NCI-H2227 (cell line): ENCODE data around the gene SLC16A3.
A peak's percentile ranks its signal among the peaks of the same experiment; 100 is the strongest.

Experiments used
- DNase-seq: peaks from one replicate; lab custom pipeline; 2025; ENCODE audit not compliant: unreplicated experiment; lab: John Stamatoyannopoulos, UW

SLC16A3 gene

DNA sequence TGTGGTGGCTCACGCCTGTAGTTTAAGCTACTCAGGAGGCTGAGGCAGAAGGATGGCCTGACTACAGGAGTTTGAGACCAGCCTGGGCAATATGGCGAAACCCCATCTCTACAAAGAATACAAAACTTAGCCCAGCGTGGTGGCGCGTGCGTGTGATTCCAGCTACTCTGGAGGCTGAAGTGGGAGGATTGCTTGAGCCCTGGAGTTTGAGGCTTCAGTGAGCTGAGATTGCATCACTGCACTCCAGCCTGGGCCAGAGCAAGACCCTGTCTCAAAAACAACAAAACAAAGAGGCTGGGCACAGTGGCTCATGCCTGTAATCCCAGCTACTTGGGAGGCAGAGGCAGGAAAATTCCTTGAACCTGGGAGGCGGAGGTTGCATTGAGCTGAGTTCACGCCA is 51.7 kb downstream of the SLC16A3 start:
- no peak for DNase-seq

DNA sequence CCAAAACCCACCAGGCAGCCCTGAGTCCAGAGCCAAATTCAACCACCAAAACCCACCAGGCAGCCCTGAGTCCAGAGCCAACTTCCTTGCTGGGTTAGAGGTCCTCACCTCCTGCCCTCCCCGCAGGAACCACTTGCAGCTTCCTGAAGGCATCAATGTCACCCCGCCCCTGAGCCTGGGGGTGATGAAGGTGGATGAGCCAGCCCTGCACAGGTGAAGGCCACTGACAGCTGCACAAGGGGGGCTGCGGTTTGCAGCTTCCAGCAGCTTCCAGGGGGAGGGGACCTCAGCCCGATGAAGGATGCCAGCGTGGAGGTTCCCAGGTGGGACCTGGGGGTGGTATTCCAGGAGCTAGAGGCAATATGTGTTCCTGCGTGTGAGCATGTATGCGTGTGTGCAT is 52.2 kb downstream of the SLC16A3 start:
- no peak for DNase-seq

DNA sequence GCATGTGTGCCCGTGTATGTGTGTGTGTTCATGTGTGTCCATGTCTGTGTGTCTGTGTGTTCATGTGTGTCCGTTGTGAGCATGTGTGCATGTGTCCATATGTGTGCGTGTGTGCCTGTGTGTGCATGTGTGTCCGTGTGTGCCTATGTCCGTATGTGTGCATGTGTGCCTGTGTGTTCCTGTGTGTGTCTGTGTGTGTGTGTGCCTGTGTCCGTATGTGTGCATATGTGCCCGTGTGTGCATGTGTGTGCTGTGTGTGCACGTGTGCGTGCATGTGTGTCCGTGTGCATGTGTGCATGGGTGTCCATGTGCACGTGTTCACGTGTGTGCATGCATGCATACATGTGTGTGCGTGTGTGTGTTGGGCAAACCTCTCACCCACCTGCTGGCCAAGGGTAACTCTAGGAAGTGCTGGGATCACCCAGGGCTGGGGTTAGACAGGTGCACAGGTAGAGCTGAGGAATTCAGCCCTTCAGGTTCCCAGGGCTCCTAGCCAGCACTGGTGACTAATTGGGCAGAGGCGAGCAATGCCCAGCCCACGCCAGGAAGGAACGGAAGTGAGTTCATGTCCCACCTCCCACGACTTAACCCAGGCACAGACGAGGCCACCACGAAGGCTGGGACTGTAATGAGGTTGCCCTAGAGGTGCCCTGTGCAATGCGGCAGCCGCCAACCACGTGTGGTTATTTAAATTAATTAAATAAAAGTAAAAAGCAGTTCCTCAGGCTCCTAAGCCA is 52.8 kb downstream of the SLC16A3 start:
- DNase-seq: no peak

DNA sequence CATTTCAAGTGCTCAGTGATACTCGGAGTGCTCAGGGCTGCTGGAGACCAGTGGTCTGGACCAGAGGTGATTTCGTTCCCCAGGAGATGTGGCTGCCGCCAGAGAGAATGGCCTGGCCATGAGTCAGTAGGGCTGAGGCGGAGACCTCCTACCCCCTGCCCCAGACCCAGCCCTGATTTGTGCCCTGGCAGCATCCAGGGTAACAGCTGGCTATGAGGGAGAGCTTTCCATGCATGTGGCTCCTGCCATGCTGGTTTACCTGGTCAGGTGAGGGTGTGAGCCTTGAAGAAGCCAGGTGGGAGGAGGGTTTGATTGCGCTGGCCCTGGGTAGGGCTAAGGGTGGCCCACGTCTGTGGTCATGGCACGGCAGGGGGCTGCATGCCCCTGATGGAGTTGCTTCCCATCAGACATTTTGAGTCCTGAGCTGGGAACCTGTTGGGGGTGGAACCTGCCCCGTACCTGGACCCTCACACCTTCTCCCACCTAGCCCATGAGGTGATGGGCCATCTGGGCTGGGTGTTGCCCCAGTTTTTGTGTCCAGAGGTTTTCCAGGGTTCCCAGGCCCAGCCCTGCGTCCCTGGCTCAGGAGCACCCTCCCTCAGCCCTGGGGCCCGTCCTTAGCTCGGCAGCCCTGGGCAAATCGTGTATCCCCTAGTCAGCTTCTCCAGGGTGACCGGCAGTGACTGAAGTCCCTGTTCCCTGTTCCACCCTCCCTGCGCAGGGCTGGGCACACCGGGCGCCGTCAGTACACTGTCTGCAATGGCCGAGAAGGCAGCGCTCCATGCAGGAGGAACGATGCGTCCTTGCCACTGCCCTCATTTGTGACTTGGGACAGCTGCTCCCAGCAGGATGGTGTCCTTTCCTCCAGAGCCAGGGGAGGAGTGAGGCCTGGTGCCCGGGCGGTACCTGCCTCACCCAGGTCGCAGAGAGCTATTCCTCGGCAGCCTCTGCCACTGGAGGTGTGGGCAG is 53.7 kb downstream of the SLC16A3 start:
- no peak for DNase-seq

DNA sequence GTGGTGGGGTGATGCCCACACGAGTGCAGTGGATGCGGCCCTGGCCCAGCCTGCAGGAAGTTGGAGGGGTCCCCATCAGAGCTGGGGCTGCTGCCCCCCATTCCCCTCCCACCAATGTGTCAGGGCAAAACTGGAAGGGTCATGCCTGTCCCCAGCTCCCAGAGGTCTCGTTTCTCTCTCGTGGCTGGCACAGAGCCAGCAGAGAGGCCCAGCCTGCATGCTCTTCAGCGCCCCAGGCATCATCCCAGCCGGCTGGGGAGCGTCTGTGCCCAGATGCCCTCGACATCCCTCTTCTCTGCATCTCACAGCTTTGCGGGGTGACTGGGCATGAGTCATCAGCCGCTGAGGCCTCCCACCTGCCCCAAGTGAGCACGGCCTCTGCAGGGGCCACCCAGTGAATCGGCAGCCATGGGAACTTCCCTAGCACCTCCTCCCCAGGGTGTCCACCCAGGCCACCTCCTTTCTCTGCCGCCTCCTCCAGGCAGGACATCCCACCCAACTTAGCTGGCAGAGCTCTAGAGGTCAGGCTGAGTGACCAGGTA is 54.4 kb downstream of the SLC16A3 start:
- DNase-seq: peak; percentile 63

DNA sequence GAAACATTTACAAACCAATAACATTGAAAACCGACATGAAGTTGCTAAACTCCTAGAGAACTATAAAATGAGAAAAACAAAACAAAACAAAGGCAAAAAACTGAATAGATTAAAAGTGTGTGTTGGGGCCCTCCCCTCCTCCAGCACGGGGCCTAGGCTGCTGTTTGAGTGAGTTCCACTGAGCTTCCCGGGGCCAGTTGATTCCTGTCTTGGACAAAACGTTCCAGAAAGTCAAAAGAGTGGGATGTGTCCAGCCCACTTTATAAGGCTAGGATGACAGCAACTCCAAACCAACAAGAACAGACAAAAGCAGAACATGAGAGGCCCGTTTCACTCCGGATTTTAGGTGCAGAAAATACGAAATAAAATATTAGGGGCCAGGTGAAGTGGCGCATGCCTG is 56.3 kb downstream of the SLC16A3 start:
- no peak for DNase-seq

DNA sequence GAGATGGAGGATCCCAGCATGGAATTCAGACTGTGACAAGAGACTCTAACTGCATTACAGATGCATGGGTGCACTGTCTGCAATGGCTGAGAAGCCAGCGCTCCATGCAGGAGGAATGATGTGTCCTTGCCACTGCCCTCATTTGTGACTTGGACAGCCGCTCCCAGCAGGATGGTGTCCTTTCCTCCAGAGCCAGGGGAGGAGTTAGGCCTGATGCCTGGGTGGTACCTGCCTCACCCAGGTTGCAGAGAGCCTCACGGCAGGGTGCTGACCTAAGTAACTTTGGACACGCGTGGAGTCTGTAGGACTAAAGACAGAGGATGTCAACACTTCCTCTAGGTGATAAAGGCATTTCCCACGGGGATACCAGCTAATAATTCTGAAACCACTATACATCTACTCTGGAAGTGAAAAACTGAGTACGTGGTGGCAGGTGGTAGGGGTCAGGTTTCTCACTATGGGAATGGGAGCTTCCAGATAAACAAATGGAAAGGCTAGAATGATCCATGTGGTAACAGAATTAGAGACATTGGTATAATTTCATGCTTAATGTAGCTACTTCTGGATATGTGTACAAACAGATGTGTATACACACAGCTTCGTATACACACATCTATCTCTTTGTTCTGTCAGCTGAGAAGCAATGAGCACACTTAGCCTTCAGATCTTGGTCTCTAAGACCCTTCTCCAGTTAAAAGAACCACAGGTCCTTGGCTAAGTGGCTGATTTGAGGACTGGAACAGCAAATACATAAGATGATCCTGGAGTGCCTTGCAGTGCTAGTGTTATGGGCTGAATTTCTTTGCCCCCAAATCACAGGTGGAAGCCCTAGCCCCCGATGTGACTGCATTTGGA is 58.4 kb downstream of the SLC16A3 start:
- no peak for DNase-seq

DNA sequence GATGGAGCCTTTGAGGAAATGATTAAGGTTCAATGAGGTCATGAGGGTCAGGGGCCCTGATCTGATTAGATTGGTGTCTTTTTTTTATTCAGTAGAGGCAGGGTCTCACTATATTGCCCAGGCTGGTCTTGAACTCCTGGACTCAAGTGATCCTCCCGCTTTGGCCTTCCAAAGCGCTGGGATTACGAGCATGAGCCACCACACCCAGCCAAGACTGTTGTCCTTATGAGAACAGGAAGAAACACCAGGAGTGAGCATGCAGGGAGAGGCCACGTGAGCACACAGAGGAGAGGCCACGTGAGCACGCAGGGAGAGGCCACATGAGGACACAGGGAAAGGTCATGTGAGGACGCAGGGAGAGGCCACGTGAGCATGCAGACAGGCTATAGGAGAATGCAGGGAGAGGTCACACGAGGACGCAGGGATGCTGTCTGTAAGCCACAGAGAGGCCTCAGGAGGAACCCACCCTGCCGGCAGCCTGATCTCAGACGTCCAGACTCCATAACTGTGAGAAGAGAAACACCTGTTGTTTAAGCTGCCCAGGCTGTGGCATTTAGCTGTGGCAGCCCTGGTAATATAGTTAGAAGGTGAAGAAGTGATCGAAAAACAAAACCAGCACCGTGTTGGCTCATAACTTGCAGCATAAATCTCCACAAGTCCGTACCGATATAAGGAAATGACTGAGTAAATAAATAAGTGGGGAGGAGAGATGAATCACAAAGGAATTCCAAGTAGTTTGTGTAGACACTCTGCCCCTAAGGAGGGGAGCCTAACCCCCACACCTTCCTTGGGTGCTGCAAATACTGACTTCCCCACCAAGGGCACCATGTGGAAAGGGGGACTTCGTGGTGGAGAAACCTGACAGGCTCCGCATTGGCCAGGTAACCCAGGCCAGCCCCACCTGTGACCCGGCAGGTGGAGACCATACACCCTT is 59.3 kb downstream of the SLC16A3 start:
- DNase-seq: peak; percentile 95
